ENCODE results near the gene TRIM65.
A peak's percentile ranks its signal among the peaks of the same experiment; 100 is the strongest.

GRCh38 chr17:75876190-75876937 lies 20.4 kb downstream of the TRIM65 start:
- TF ChIP-seq POLR2A (IDR thresholded peaks at IDR 0.05) (peak; percentile 52), CTCF (IDR thresholded peaks at IDR 0.05) (peak in 3 of 4 experiments; percentile 11 to 39 (median 14))
